H9 (cell line): Measurements from ENCODE around the gene MAP3K20. TPM values are rescaled to one million over a fixed set of nuclear protein-coding genes. Genes with fewer than 3 reads are reported as not detected.

Source experiments
- DNase-seq: peaks from one replicate; pipeline ENCODE4 v3.0.0-alpha.2; 2017
- H2AFZ ChIP-seq: one replicate; pipeline ENCODE4 v1.6.1; 2013; ENCODE audit warnings: mild to moderate bottlenecking, low read length, control low read depth, moderate library complexity
- H2AK5ac ChIP-seq: 2 replicates; pipeline ENCODE4 v1.6.1; 2013; ENCODE audit warnings: low read length, control low read depth, mixed read lengths; ENCODE audit not compliant: insufficient read length
- H2BK120ac ChIP-seq: one replicate; pipeline ENCODE4 v1.6.1; 2013; ENCODE audit warnings: low read depth, mild to moderate bottlenecking, low read length, control low read depth, inconsistent platforms; ENCODE audit not compliant: poor library complexity, severe bottlenecking
- H2BK12ac ChIP-seq: 2 replicates; pipeline ENCODE4 v1.6.1; 2013; ENCODE audit warnings: low read length, control low read depth, mixed read lengths, low read depth; ENCODE audit not compliant: insufficient read length
- H2BK15ac ChIP-seq: 2 replicates; pipeline ENCODE4 v1.6.1; 2013; ENCODE audit warnings: low read depth, low read length, control low read depth
- H2BK20ac ChIP-seq: one replicate; pipeline ENCODE4 v1.6.1; 2013; ENCODE audit warnings: low read depth, mild to moderate bottlenecking, low read length, control low read depth, inconsistent platforms; ENCODE audit not compliant: poor library complexity, severe bottlenecking
- H2BK5ac ChIP-seq: 2 replicates; pipeline ENCODE4 v1.6.1; 2013; ENCODE audit warnings: low read length, control low read depth, mixed read lengths; ENCODE audit not compliant: insufficient read length
- H3K14ac ChIP-seq: 2 replicates; pipeline ENCODE4 v1.6.1; 2013; ENCODE audit warnings: low read length, control low read depth; ENCODE audit not compliant: insufficient read depth
- H3K18ac ChIP-seq: 2 replicates; pipeline ENCODE4 v1.6.1; 2013; ENCODE audit warnings: low read depth, mild to moderate bottlenecking, mixed read lengths, low read length, control low read depth; ENCODE audit not compliant: insufficient read length
- H3K23ac ChIP-seq: 2 replicates; pipeline ENCODE4 v1.6.1; 2013; ENCODE audit warnings: low read length, control low read depth, mixed read lengths, low read depth; ENCODE audit not compliant: insufficient read length
- H3K23me2 ChIP-seq: 2 replicates; pipeline ENCODE4 v1.6.1; 2013; ENCODE audit warnings: low read depth, mild to moderate bottlenecking, mixed read lengths, low read length, control low read depth; ENCODE audit not compliant: insufficient read length, poor library complexity, severe bottlenecking
- H3K27ac ChIP-seq: 2 replicates; pipeline ENCODE4 v1.5.1; 2013; ENCODE audit warnings: low read length, control low read depth, mixed read lengths, low read depth; ENCODE audit not compliant: insufficient read length
- H3K27me3 ChIP-seq: 2 replicates; pipeline ENCODE4 v1.6.1; 2013; ENCODE audit warnings: low read length, control low read depth, inconsistent platforms; ENCODE audit not compliant: insufficient read depth
- H3K4ac ChIP-seq: 2 replicates; pipeline ENCODE4 v1.6.1; 2013; ENCODE audit warnings: low read depth, mild to moderate bottlenecking, control low read depth, inconsistent platforms, low read length, moderate library complexity
- H3K4me1 ChIP-seq: 2 replicates; pipeline ENCODE4 v1.6.1; 2013; ENCODE audit warnings: low read length, control low read depth, inconsistent platforms; ENCODE audit not compliant: insufficient read depth
- H3K4me2 ChIP-seq: 2 replicates; pipeline ENCODE4 v1.6.1; 2013; ENCODE audit warnings: low read length, control low read depth, mixed read lengths; ENCODE audit not compliant: insufficient read length, insufficient read depth
- H3K56ac ChIP-seq: 2 replicates; pipeline ENCODE4 v1.6.1; 2013; ENCODE audit warnings: low read depth, mild to moderate bottlenecking, mixed read lengths, low read length, control low read depth; ENCODE audit not compliant: insufficient read length
- H3K79me1 ChIP-seq: 2 replicates; pipeline ENCODE4 v1.6.1; 2013; ENCODE audit warnings: low read depth, mild to moderate bottlenecking, moderate library complexity, low read length, control low read depth, inconsistent platforms; ENCODE audit not compliant: insufficient read depth, poor library complexity, severe bottlenecking
- H3K79me2 ChIP-seq: 2 replicates; pipeline ENCODE4 v1.6.1; 2013; ENCODE audit warnings: low read length, control low read depth, inconsistent platforms; ENCODE audit not compliant: insufficient read depth
- H3K9ac ChIP-seq: 2 replicates; pipeline ENCODE4 v1.6.1; 2013; ENCODE audit warnings: low read length, control low read depth, mixed read lengths; ENCODE audit not compliant: insufficient read length; ENCODE audit errors: extremely low read depth
- H3K9me3 ChIP-seq: one replicate; pipeline ENCODE4 v1.6.1; 2013; ENCODE audit warnings: low read depth, low read length, inconsistent platforms; ENCODE audit not compliant: control insufficient read depth
- H3T11ph ChIP-seq: one replicate; pipeline ENCODE4 v1.6.1; 2013; ENCODE audit warnings: mild to moderate bottlenecking, low read length, control low read depth, inconsistent platforms
- H4K20me1 ChIP-seq: one replicate; pipeline ENCODE4 v1.6.1; 2013; ENCODE audit not compliant: control insufficient read depth, insufficient read length, insufficient read depth
- H4K5ac ChIP-seq: 2 replicates; pipeline ENCODE4 v1.6.1; 2013; ENCODE audit warnings: low read depth, mild to moderate bottlenecking, mixed read lengths, low read length, control low read depth; ENCODE audit not compliant: insufficient read length
- H4K8ac ChIP-seq: replicated peaks from 2 replicates; pipeline ENCODE4 v1.6.1; 2013; ENCODE audit warnings: low read length, control low read depth, mixed read lengths, low read depth; ENCODE audit not compliant: insufficient read length
- H4K91ac ChIP-seq: 2 replicates; pipeline ENCODE4 v1.6.1; 2013; ENCODE audit warnings: low read depth, mild to moderate bottlenecking, moderate library complexity, mixed read lengths, low read length, control low read depth; ENCODE audit not compliant: insufficient read length
- H3K27ac Mint-ChIP-seq, 3 experiments: 2 replicates in 2 of 3; 3 replicates in 1 of 3; pipeline ENCODE4 v1.8.0; 2020 to 2021; ENCODE audit warnings: mixed read lengths in 3 of 3, mild to moderate bottlenecking in 1 of 3, moderate library complexity in 1 of 3
- H3K27me3 Mint-ChIP-seq: 2 replicates; pipeline ENCODE4 v1.8.0; 2021; ENCODE audit warnings: low read depth, mild to moderate bottlenecking, moderate library complexity, mixed read lengths
- H3K36me3 Mint-ChIP-seq, 3 experiments: 2 replicates in 2 of 3; 3 replicates in 1 of 3; pipeline ENCODE4 v1.8.0; 2020 to 2021; ENCODE audit warnings: low read depth in 3 of 3, mixed read lengths in 3 of 3; ENCODE audit not compliant: insufficient read depth in 1 of 3
- H3K4me1 Mint-ChIP-seq, 2 experiments: 2 replicates each; pipeline ENCODE4 v1.8.0; 2020; ENCODE audit warnings: mixed read lengths in 2 of 2
- H3K4me3 Mint-ChIP-seq, 2 experiments: 2 replicates in 1 of 2; 3 replicates in 1 of 2; pipeline ENCODE4 v1.8.0; 2020 to 2021; ENCODE audit warnings: mild to moderate bottlenecking in 2 of 2, mixed read lengths in 2 of 2, moderate library complexity in 1 of 2
- H3K9me3 Mint-ChIP-seq, 2 experiments: 2 replicates in 1 of 2; 3 replicates in 1 of 2; pipeline ENCODE4 v1.8.0; 2020; ENCODE audit warnings: mild to moderate bottlenecking in 2 of 2, mixed read lengths in 2 of 2, moderate library complexity in 1 of 2
- WGBS: extraction: QIAGEN DNeasy Blood & Tissue Kit; methylation state at CpG from one replicate; pipeline ENCODE4 v1.1.7; 2013; ENCODE audit warnings: missing lambda C conversion rate, low lambda C conversion rate, mixed read lengths; ENCODE audit not compliant: insufficient read length; ENCODE audit errors: extremely low coverage; 5-methylcytosine and 5-hydroxymethylcytosine counted together
- total RNA-seq: library from RNA; stranded (reverse); gene quantifications from 2 replicates; pipeline ENCODE4 v1.2.1, GENCODE V29; 2021
- TF ChIP-seq, protein P1 (sequence below): fragments of 200-600 bp; sonication (generic); conservative IDR thresholded peaks from 3 replicates; pipeline ENCODE4 v1.8.0; 2021; ENCODE audit warnings: antibody characterized with exemption, mild to moderate bottlenecking

Gene MAP3K20
- total RNA-seq, 1 experiment from 2014 or later = 8.7 TPM

DNA sequence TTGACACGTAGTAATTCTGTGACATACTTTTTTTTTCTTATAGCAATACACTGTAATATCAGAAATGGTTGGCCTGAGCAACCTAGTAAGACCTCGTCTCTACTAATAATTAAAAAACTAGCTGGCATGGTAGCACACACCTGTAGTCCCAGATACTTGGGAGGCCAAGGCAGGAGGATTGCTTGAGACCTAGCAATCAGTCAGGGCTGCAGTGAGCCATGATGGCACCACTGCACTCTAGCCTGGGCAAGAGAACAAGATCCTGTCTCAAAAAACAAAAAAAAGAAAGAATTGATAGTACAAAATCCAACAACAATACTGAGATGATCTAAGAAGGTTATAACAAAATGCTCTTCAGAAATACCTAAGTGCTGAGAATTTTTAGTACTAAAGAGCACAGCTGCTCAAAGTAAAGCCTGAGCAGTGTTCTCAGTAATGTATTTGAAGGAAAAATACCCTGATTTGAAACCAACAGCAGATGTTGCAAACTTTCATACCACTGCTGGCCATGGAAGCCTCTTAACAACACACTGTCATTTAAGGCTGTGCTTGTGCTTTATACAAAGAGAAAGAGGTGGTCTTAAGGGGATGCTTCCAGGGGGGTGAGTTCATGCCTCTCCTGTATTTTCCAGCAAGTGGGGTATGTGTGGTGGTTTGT lies 146.4 kb downstream of the MAP3K20 start:
- no peak overlapping the region for H3K4ac ChIP-seq
- H3K14ac ChIP-seq = no peak overlapping the region
- no peaks in the 10 kb centered on the region for H3K27me3 ChIP-seq
- no peak overlapping the region for H4K91ac ChIP-seq
- H2AK5ac ChIP-seq = no peak overlapping the region
- no peak overlapping the region for H2BK120ac ChIP-seq
- H3K79me2 ChIP-seq = no peaks in the 10 kb centered on the region
- H3K18ac ChIP-seq = no peak overlapping the region
- no peaks in the 10 kb centered on the region for H3K23me2 ChIP-seq
- no peak overlapping the region for H3T11ph ChIP-seq
- no peaks in the 10 kb centered on the region for H3K9me3 ChIP-seq
- H2AFZ ChIP-seq = no peak overlapping the region
- no peaks in the 10 kb centered on the region for H3K4me1 ChIP-seq
- no peaks in the 10 kb centered on the region for H3K9me3 Mint-ChIP-seq
- H3K9ac ChIP-seq = no peak overlapping the region
- H2BK5ac ChIP-seq = no peak overlapping the region
- H4K5ac ChIP-seq = no peak overlapping the region
- DNase-seq = no peak
- H3K56ac ChIP-seq = no peak overlapping the region
- whole genome bisulfite sequencing = no CpG with 5 or more reads among the region's 2 CpGs
- no peak overlapping the region for H3K4me3 Mint-ChIP-seq
- no peaks in the 10 kb centered on the region for H3K27me3 Mint-ChIP-seq
- no peak overlapping the region for H2BK15ac ChIP-seq
- no peak overlapping the region for H2BK12ac ChIP-seq
- no peak overlapping the region for H3K23ac ChIP-seq
- no peak overlapping the region for H4K8ac ChIP-seq
- H3K27ac ChIP-seq = no peak overlapping the region
- no peak overlapping the region; a peak in 1 of 7 replicates for H3K27ac Mint-ChIP-seq
- H4K20me1 ChIP-seq = no peaks in the 10 kb centered on the region
- no peak overlapping the region for H3K4me2 ChIP-seq
- H3K79me1 ChIP-seq = no peaks in the 10 kb centered on the region
- H2BK20ac ChIP-seq = no peak overlapping the region
- no peaks in the 10 kb centered on the region for H3K36me3 Mint-ChIP-seq
- TF ChIP-seq, protein P1, sequence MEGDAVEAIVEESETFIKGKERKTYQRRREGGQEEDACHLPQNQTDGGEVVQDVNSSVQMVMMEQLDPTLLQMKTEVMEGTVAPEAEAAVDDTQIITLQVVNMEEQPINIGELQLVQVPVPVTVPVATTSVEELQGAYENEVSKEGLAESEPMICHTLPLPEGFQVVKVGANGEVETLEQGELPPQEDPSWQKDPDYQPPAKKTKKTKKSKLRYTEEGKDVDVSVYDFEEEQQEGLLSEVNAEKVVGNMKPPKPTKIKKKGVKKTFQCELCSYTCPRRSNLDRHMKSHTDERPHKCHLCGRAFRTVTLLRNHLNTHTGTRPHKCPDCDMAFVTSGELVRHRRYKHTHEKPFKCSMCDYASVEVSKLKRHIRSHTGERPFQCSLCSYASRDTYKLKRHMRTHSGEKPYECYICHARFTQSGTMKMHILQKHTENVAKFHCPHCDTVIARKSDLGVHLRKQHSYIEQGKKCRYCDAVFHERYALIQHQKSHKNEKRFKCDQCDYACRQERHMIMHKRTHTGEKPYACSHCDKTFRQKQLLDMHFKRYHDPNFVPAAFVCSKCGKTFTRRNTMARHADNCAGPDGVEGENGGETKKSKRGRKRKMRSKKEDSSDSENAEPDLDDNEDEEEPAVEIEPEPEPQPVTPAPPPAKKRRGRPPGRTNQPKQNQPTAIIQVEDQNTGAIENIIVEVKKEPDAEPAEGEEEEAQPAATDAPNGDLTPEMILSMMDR = no peak
- peaks cover 15 to 16% of the 10 kb centered on the region in 2 experiments for H3K4me1 Mint-ChIP-seq
